ENCODE results near the gene DOK5. TPM values are rescaled to one million over a fixed set of nuclear protein-coding genes. Genes with fewer than 3 reads are reported as not detected.

Gene DOK5
- total RNA-seq, 1 donor from 2014 or later: 3.1 TPM

- intact Hi-C loops (cut with micrococcal nuclease): no loop called here
Measured at GRCh38 chr20:54608943-54609342, 133.6 kb downstream of the DOK5 start.

- intact Hi-C loops (cut with micrococcal nuclease): no loop called here
Measured at GRCh38 chr20:54611708-54612412, 136.5 kb downstream of the DOK5 start.

GRCh38 chr20:54618412-54618811 lies 143.0 kb downstream of the DOK5 start:
- intact Hi-C loops (cut with micrococcal nuclease): no loop called here

- intact Hi-C loops (cut with micrococcal nuclease): no loop called here
Measured at GRCh38 chr20:54619181-54619580, 143.8 kb downstream of the DOK5 start.

GRCh38 chr20:54619682-54620081 lies 144.3 kb downstream of the DOK5 start:
- intact Hi-C loops (cut with micrococcal nuclease): no loop called here

- intact Hi-C loops (cut with micrococcal nuclease): no loop called here
Measured at GRCh38 chr20:54620611-54621010, 145.2 kb downstream of the DOK5 start.

GRCh38 chr20:54622333-54623295 lies 147.2 kb downstream of the DOK5 start:
- intact Hi-C loops (cut with micrococcal nuclease): no loop called here

GRCh38 chr20:54623991-54624569 lies 148.7 kb downstream of the DOK5 start:
- intact Hi-C loops (cut with micrococcal nuclease): no loop called here

- intact Hi-C loops (cut with micrococcal nuclease): no loop called here
Measured at GRCh38 chr20:54624706-54625390, 149.5 kb downstream of the DOK5 start.

GRCh38 chr20:54625497-54625896 lies 150.1 kb downstream of the DOK5 start:
- intact Hi-C loops (cut with micrococcal nuclease): no loop called here

GRCh38 chr20:54626126-54626525 lies 150.7 kb downstream of the DOK5 start:
- intact Hi-C loops (cut with micrococcal nuclease): no loop called here

GRCh38 chr20:54629632-54630031 lies 154.2 kb downstream of the DOK5 start:
- intact Hi-C loops (cut with micrococcal nuclease): no loop called here

GRCh38 chr20:54630582-54630981 lies 155.2 kb downstream of the DOK5 start:
- intact Hi-C loops (cut with micrococcal nuclease): no loop called here

GRCh38 chr20:54631059-54631458 lies 155.7 kb downstream of the DOK5 start:
- intact Hi-C loops (cut with micrococcal nuclease): no loop called here

GRCh38 chr20:54633374-54634355 lies 158.3 kb downstream of the DOK5 start:
- intact Hi-C loops (cut with micrococcal nuclease): no loop called here

GRCh38 chr20:54636575-54636974 lies 161.2 kb downstream of the DOK5 start:
- intact Hi-C loops (cut with micrococcal nuclease): no loop called here

GRCh38 chr20:54639941-54640340 lies 164.5 kb downstream of the DOK5 start:
- intact Hi-C loops (cut with micrococcal nuclease): no loop called here

GRCh38 chr20:54640800-54641199 lies 165.4 kb downstream of the DOK5 start:
- intact Hi-C loops (cut with micrococcal nuclease): no loop called here

- intact Hi-C loops (cut with micrococcal nuclease): no loop called here
Measured at GRCh38 chr20:54642864-54643667, 167.7 kb downstream of the DOK5 start.
